ENCODE measurements around the gene PCDHGB4. TPM values are rescaled to one million over a fixed set of nuclear protein-coding genes. Genes with fewer than 3 reads are reported as not detected.
"Not testable (repeated sequence)": the region's sequence is repeated elsewhere in the genome, so short reads cannot be mapped to it uniquely, and the experiment has no call there.

The PCDHGB4 gene
- polyA plus RNA-seq, 3 donors, result 4.9 to 6.5 (median 6.1) TPM

- DNase-seq (ENCODE audit: extremely low read depth in 1 of 11, low read depth in 9 of 11, low spot score in 4 of 11), result not testable (repeated sequence)
These were observed 27.2 kb downstream of the PCDHGB4 start for GRCh38 chr5:141414548-141415274.

- not testable (repeated sequence) for DNase-seq (ENCODE audit: extremely low read depth in 1 of 11, low read depth in 9 of 11, low spot score in 4 of 11)
These were observed 27.7 kb downstream of the PCDHGB4 start for GRCh38 chr5:141415275-141415618.

GRCh38 chr5:141417494-141418172 is 30.1 kb downstream of the PCDHGB4 start, which contains the start of gene PCDHGB7:
Gene PCDHGB7 (plus strand): TSS chr5:141417677. CDS start chr5:141417860, 183 bp downstream.
- DNase-seq (ENCODE audit: extremely low read depth in 1 of 11, low read depth in 9 of 11, low spot score in 4 of 11), result peak in 7 of 11 donors; percentile 33 to 56 (median 47)

GRCh38 chr5:141419074-141419880 is 31.8 kb downstream of the PCDHGB4 start:
- DNase-seq (ENCODE audit: extremely low read depth in 1 of 11, low read depth in 9 of 11, low spot score in 4 of 11), result no peak

GRCh38 chr5:141420855-141421488 is 33.5 kb downstream of the PCDHGB4 start, which contains the start of gene PCDHGA11:
Gene PCDHGA11 (plus strand): TSS chr5:141421051. CDS start chr5:141421228, 177 bp downstream.
- peak in 1 of 11 donors; percentile 22 for DNase-seq (ENCODE audit: extremely low read depth in 1 of 11, low read depth in 9 of 11, low spot score in 4 of 11)

GRCh38 chr5:141421489-141421855 is 34.0 kb downstream of the PCDHGB4 start:
- no peak for DNase-seq (ENCODE audit: extremely low read depth in 1 of 11, low read depth in 9 of 11, low spot score in 4 of 11)

GRCh38 chr5:141422742-141423291 is 35.3 kb downstream of the PCDHGB4 start:
- DNase-seq (ENCODE audit: extremely low read depth in 1 of 11, low read depth in 9 of 11, low spot score in 4 of 11), result no peak

GRCh38 chr5:141427783-141428426 is 40.4 kb downstream of the PCDHGB4 start:
- no peak for DNase-seq (ENCODE audit: extremely low read depth in 1 of 11, low read depth in 9 of 11, low spot score in 4 of 11)

GRCh38 chr5:141430332-141431113 is 43.0 kb downstream of the PCDHGB4 start, which contains the start of gene PCDHGA12:
Gene PCDHGA12 (plus strand): TSS chr5:141430507. CDS start chr5:141430760, 253 bp downstream.
- DNase-seq (ENCODE audit: extremely low read depth in 1 of 11, low read depth in 9 of 11, low spot score in 4 of 11), result peak in 1 of 11 donors; percentile 11

- DNase-seq (ENCODE audit: extremely low read depth in 1 of 11, low read depth in 9 of 11, low spot score in 4 of 11), result no peak
These were observed 43.8 kb downstream of the PCDHGB4 start for GRCh38 chr5:141431286-141431685.

GRCh38 chr5:141432308-141432707 is 44.8 kb downstream of the PCDHGB4 start:
- not testable (repeated sequence) for DNase-seq (ENCODE audit: extremely low read depth in 1 of 11, low read depth in 9 of 11, low spot score in 4 of 11)

- not testable (repeated sequence) for DNase-seq (ENCODE audit: extremely low read depth in 1 of 11, low read depth in 9 of 11, low spot score in 4 of 11)
These were observed 45.2 kb downstream of the PCDHGB4 start for GRCh38 chr5:141432726-141433125.

- no peak for DNase-seq (ENCODE audit: extremely low read depth in 1 of 11, low read depth in 9 of 11, low spot score in 4 of 11)
These were observed 46.5 kb downstream of the PCDHGB4 start for GRCh38 chr5:141434006-141434405.

GRCh38 chr5:141437221-141437620 is 49.7 kb downstream of the PCDHGB4 start:
- no peak for DNase-seq (ENCODE audit: extremely low read depth in 1 of 11, low read depth in 9 of 11, low spot score in 4 of 11)

- DNase-seq (ENCODE audit: extremely low read depth in 1 of 11, low read depth in 9 of 11, low spot score in 4 of 11), result no peak
These were observed 52.1 kb downstream of the PCDHGB4 start for GRCh38 chr5:141439411-141440141.

Measured in renal cortex interstitium (tissue), 11 donors.